Mucosa of rectum (tissue), 2 donors: ENCODE results near the gene FOXL1.

Source experiments
- H3K27ac ChIP-seq, 2 donors: one replicate each; pipeline ENCODE4 v1.7.0; 2013; ENCODE audit warnings: inconsistent platforms in 2 of 2, low read depth in 2 of 2, low read length in 2 of 2
- H3K27me3 ChIP-seq, 2 donors: one replicate each; pipeline ENCODE4 v1.7.0; 2013; ENCODE audit warnings: low read length in 2 of 2; ENCODE audit not compliant: control insufficient read depth in 2 of 2, insufficient read depth in 2 of 2
- H3K36me3 ChIP-seq, 2 donors: one replicate each; pipeline ENCODE4 v1.7.0; 2013; ENCODE audit warnings: low read length in 2 of 2; ENCODE audit not compliant: control insufficient read depth in 2 of 2, insufficient read depth in 2 of 2
- H3K4me1 ChIP-seq, 2 donors: one replicate each; pipeline ENCODE4 v1.7.0; 2013; ENCODE audit warnings: low read length in 2 of 2, mild to moderate bottlenecking in 1 of 2; ENCODE audit not compliant: control insufficient read depth in 2 of 2, insufficient read depth in 2 of 2
- H3K4me3 ChIP-seq, 2 donors: one replicate each; pipeline ENCODE4 v1.7.0; 2013; ENCODE audit warnings: low read length in 2 of 2
- H3K9ac ChIP-seq, 2 donors: one replicate each; pipeline ENCODE4 v1.7.0; 2013; ENCODE audit warnings: low read length in 2 of 2, low read depth in 1 of 2, mild to moderate bottlenecking in 1 of 2
- H3K9me3 ChIP-seq, 2 donors: one replicate each; pipeline ENCODE4 v1.7.0; 2013; ENCODE audit warnings: low read length in 2 of 2; ENCODE audit not compliant: control insufficient read depth in 2 of 2
- donor health status: healthy.
- donor health status: Normal muscosa, but diverticular disease.

FOXL1 gene

GRCh38 chr16:86578061-86578599 is at the start of gene FOXL1:
Gene FOXL1, plus strand, starts transcription at chr16:86578549. Its CDS starts 175 bp downstream, at chr16:86578724.
- H3K36me3 ChIP-seq = no peaks in the 10 kb centered on the region
- peaks cover 37 to 44% of the 10 kb centered on the region in 2 donors for H3K27me3 ChIP-seq
- peaks cover 0 to 4% of the 10 kb centered on the region in 2 donors for H3K4me1 ChIP-seq
- H3K27ac ChIP-seq = peak within 1 kb of the TSS; percentile 68 to 74
- H3K9ac ChIP-seq = peak within 1 kb of the TSS; percentile 59 to 60
- no peaks in the 10 kb centered on the region for H3K9me3 ChIP-seq
- H3K4me3 ChIP-seq = peak within 1 kb of the TSS; percentile 31 to 43

- no peak overlapping the region for H3K4me3 ChIP-seq
- peaks cover 3% of the 10 kb centered on the region in 2 donors for H3K36me3 ChIP-seq
- H3K4me1 ChIP-seq = peaks cover 0 to 5% of the 10 kb centered on the region in 2 donors
- no peaks in the 10 kb centered on the region for H3K27me3 ChIP-seq
- H3K27ac ChIP-seq = no peak overlapping the region
- H3K9ac ChIP-seq = no peak overlapping the region
- no peaks in the 10 kb centered on the region for H3K9me3 ChIP-seq
Measured at GRCh38 chr16:86529160-86529559, 49.2 kb upstream of the FOXL1 start.

- H3K9ac ChIP-seq = no peak overlapping the region
- H3K27ac ChIP-seq = peak overlapping the region; percentile 27 to 44
- H3K27me3 ChIP-seq = no peaks in the 10 kb centered on the region
Measured at GRCh38 chr16:86530251-86531190, 47.8 kb upstream of the FOXL1 start.

GRCh38 chr16:86531191-86531545 is 47.2 kb upstream of the FOXL1 start:
- no peak overlapping the region for H3K4me3 ChIP-seq
- H3K27ac ChIP-seq = peak overlapping the region; percentile 27 to 44
- peaks cover 7 to 8% of the 10 kb centered on the region in 2 donors for H3K36me3 ChIP-seq
- H3K27me3 ChIP-seq = no peaks in the 10 kb centered on the region
- H3K9ac ChIP-seq = no peak overlapping the region
- H3K4me1 ChIP-seq = peaks cover 0 to 5% of the 10 kb centered on the region in 2 donors
- H3K9me3 ChIP-seq = no peaks in the 10 kb centered on the region

More at GRCh38 chr16:86530251-86531190, 47.8 kb upstream of the FOXL1 start:
- Histone ChIP-seq H3K36me3 (peaks cover 6 to 7% of the 10 kb centered on the region in 2 donors), H3K9me3 (no peaks in the 10 kb centered on the region), H3K4me1 (peaks cover 0 to 5% of the 10 kb centered on the region in 2 donors), H3K4me3 (no peak overlapping the region)

- peak overlapping the region; percentile 27 to 44 for H3K27ac ChIP-seq
- H3K9me3 ChIP-seq = no peaks in the 10 kb centered on the region
- peaks cover 7 to 13% of the 10 kb centered on the region in 2 donors for H3K36me3 ChIP-seq
- H3K27me3 ChIP-seq = no peaks in the 10 kb centered on the region
- peaks cover 0 to 5% of the 10 kb centered on the region in 2 donors for H3K4me1 ChIP-seq
- H3K4me3 ChIP-seq = no peak overlapping the region
- no peak overlapping the region for H3K9ac ChIP-seq
Measured at GRCh38 chr16:86531641-86532525, 46.5 kb upstream of the FOXL1 start.

- Histone ChIP-seq H3K4me3 (no peak overlapping the region), H3K27me3 (no peaks in the 10 kb centered on the region), H3K4me1 (peaks cover 0 to 5% of the 10 kb centered on the region in 2 donors), H3K9ac (no peak overlapping the region), H3K9me3 (no peaks in the 10 kb centered on the region), H3K36me3 (peaks cover 7 to 13% of the 10 kb centered on the region in 2 donors), H3K27ac (no peak overlapping the region)
Measured at GRCh38 chr16:86532526-86532815, 45.9 kb upstream of the FOXL1 start.

- Histone ChIP-seq H3K9me3 (no peaks in the 10 kb centered on the region), H3K4me1 (peaks cover 0 to 5% of the 10 kb centered on the region in 2 donors), H3K36me3 (peaks cover 7 to 19% of the 10 kb centered on the region in 2 donors), H3K9ac (no peak overlapping the region), H3K27me3 (no peaks in the 10 kb centered on the region), H3K27ac (no peak overlapping the region), H3K4me3 (no peak overlapping the region)
Measured at GRCh38 chr16:86533076-86533475, 45.3 kb upstream of the FOXL1 start.

- peaks cover 13 to 26% of the 10 kb centered on the region in 2 donors for H3K36me3 ChIP-seq
- H3K9me3 ChIP-seq = no peaks in the 10 kb centered on the region
- no peak overlapping the region for H3K27ac ChIP-seq
- H3K4me1 ChIP-seq = peaks cover 0 to 5% of the 10 kb centered on the region in 2 donors
- H3K4me3 ChIP-seq = no peak overlapping the region
- no peaks in the 10 kb centered on the region for H3K27me3 ChIP-seq
- H3K9ac ChIP-seq = no peak overlapping the region
Measured at GRCh38 chr16:86533767-86534351, 44.5 kb upstream of the FOXL1 start.

- Histone ChIP-seq H3K36me3 (peaks cover 22 to 37% of the 10 kb centered on the region in 2 donors), H3K27ac (no peak overlapping the region), H3K4me1 (peaks cover 0 to 5% of the 10 kb centered on the region in 2 donors), H3K27me3 (no peaks in the 10 kb centered on the region), H3K4me3 (no peak overlapping the region), H3K9me3 (no peaks in the 10 kb centered on the region), H3K9ac (no peak overlapping the region)
Measured at GRCh38 chr16:86534779-86535615, 43.4 kb upstream of the FOXL1 start.
